K562 (cell line): ENCODE data around the gene SETD3.

ENCODE experiments used
- FOXA1 ChIP-seq: fragments of 450-650 bp; IDR thresholded peaks from 2 replicates; pipeline ENCODE4 v1.6.1; 2016; ENCODE audit warnings: mild to moderate bottlenecking, borderline replicate concordance
- GATA2 ChIP-seq: sonication (generic); formaldehyde crosslinking; IDR thresholded peaks from 2 replicates; pipeline ENCODE4 v1.4.0; 2020; ENCODE audit warnings: mild to moderate bottlenecking, missing genetic modification reagents
- KAT7 ChIP-seq: sonication (generic); formaldehyde crosslinking; IDR thresholded peaks from 2 replicates; pipeline ENCODE4 v1.8.0; 2022; ENCODE audit warnings: missing genetic modification reagents, mild to moderate bottlenecking, borderline replicate concordance
- POLR2A ChIP-seq: fragments of 450-650 bp; conservative IDR thresholded peaks from 2 replicates; pipeline ENCODE4 v1.6.1; 2016
- RBBP5 ChIP-seq: fragments of 200-600 bp; sonication (generic); IDR thresholded peaks from 2 replicates; pipeline ENCODE4 v1.6.1; 2012; ENCODE audit warnings: borderline replicate concordance, mild to moderate bottlenecking, low read length, control low read depth, inconsistent platforms; ENCODE audit not compliant: insufficient read depth, poor library complexity, severe bottlenecking
- SMC3 ChIP-seq: conservative IDR thresholded peaks from 2 replicates; pipeline ENCODE4 v1.6.1; 2011; ENCODE audit warnings: low read depth, low read length, improper control_type of control experiment; ENCODE audit not compliant: insufficient read depth
- TBL1XR1 ChIP-seq, 2 experiments: IDR thresholded peaks; 2 replicates each; pipeline ENCODE4 v1.6.1; 2012; ENCODE audit warnings: improper control_type of control experiment in 2 of 2, low read length in 2 of 2, mild to moderate bottlenecking in 1 of 2
- ZNF354B ChIP-seq: fragments of 250-450 bp; sonication (Bioruptor Pico); IDR thresholded peaks from 2 replicates; pipeline ENCODE4 v1.4.0; 2020
- TF ChIP-seq, protein P1 (sequence below), 3 experiments: IDR thresholded peaks in 2 of 3; conservative IDR thresholded peaks in 1 of 3; 2 replicates each; pipeline ENCODE4 v1.5.1; 2011 to 2012; ENCODE audit warnings: low read length in 3 of 3, mild to moderate bottlenecking in 3 of 3, control low read depth in 2 of 3, improper control_type of control experiment in 1 of 3, inconsistent platforms in 1 of 3, low read depth in 1 of 3, mixed read lengths in 1 of 3, moderate library complexity in 1 of 3; ENCODE audit not compliant: insufficient read depth in 2 of 3
- TF ChIP-seq, protein P2 (sequence below), 3 experiments: fragments of 200-800 bp in 1 of 3; sonication (Bioruptor generic) in 1 of 3; sonication (generic) in 1 of 3; formaldehyde crosslinking in 1 of 3; IDR thresholded peaks; 2 replicates each; pipeline versions ENCODE4 v1.6.1 to v1.8.0; 2016 to 2022; ENCODE audit warnings: mild to moderate bottlenecking in 2 of 3, missing compliant biosample characterization in 2 of 3, missing genetic modification characterization in 2 of 3, missing genetic modification reagents in 1 of 3
- TF ChIP-seq, protein P3 (sequence below): sonication (generic); formaldehyde crosslinking; IDR thresholded peaks from 2 replicates; pipeline ENCODE4 v1.9.0; 2022; ENCODE audit warnings: mild to moderate bottlenecking, missing genetic modification reagents

DNA sequence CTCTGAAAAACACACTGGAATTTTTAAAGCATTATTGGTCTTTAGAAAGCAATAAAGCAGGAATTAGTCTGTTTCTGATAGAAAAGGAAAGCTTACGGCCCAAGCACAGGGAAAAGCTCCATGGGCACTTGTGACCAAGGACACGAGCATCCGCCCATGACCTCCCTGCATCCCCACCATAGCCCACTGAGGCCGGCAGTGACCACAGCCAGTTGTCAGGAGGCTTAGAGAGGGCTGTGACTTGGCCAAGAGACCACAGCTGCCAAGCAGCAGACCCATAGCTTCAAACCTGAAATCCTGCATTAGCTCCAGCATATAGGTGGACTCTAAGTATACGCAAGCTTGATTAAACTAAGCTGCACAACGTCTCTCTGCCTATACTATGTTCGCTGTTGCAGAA lies 8.9 kb downstream of the SETD3 start:
- TF ChIP-seq, protein P1, sequence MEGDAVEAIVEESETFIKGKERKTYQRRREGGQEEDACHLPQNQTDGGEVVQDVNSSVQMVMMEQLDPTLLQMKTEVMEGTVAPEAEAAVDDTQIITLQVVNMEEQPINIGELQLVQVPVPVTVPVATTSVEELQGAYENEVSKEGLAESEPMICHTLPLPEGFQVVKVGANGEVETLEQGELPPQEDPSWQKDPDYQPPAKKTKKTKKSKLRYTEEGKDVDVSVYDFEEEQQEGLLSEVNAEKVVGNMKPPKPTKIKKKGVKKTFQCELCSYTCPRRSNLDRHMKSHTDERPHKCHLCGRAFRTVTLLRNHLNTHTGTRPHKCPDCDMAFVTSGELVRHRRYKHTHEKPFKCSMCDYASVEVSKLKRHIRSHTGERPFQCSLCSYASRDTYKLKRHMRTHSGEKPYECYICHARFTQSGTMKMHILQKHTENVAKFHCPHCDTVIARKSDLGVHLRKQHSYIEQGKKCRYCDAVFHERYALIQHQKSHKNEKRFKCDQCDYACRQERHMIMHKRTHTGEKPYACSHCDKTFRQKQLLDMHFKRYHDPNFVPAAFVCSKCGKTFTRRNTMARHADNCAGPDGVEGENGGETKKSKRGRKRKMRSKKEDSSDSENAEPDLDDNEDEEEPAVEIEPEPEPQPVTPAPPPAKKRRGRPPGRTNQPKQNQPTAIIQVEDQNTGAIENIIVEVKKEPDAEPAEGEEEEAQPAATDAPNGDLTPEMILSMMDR (IDR thresholded peaks at IDR 0.05 in 2 of 3, conservative IDR thresholded peaks at IDR 0.05 in 1 of 3; ENCODE audit: insufficient read depth in 2 of 3, low read depth in 1 of 3, low read length in 3 of 3) = no peak
- TF ChIP-seq RBBP5 = no peak
- TF ChIP-seq, protein P2, sequence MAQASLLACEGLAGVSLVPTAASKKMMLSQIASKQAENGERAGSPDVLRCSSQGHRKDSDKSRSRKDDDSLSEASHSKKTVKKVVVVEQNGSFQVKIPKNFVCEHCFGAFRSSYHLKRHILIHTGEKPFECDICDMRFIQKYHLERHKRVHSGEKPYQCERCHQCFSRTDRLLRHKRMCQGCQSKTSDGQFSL (CRISPR knock-in tag; IDR thresholded peaks at IDR 0.05) = no peak
- TF ChIP-seq, protein P2 (tag; IDR thresholded peaks at IDR 0.05) = no peak
- TF ChIP-seq GATA2 (CRISPR knock-in tag) = no peak
- no peak for TF ChIP-seq POLR2A
- TF ChIP-seq SMC3 = no peak
- no peak for TF ChIP-seq FOXA1
- no peak for TF ChIP-seq TBL1XR1 (IDR thresholded peaks at IDR 0.05; ENCODE audit: low read length in 2 of 2)
- TF ChIP-seq KAT7 (CRISPR knock-in tag) = no peak
- TF ChIP-seq, protein P3, sequence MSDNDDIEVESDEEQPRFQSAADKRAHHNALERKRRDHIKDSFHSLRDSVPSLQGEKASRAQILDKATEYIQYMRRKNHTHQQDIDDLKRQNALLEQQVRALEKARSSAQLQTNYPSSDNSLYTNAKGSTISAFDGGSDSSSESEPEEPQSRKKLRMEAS (CRISPR knock-in tag) = no peak
- TF ChIP-seq ZNF354B (CRISPR knock-in tag) = no peak
